A549 (cell line): Measurements from ENCODE around the gene REX1BD. TPM values are rescaled to one million over a fixed set of nuclear protein-coding genes. Genes with fewer than 3 reads are reported as not detected.

Experiments
- ATAC-seq, 2 experiments: fragments of 200-7000 bp in 1 of 2; fragments of >200 bp in 1 of 2; cut with Nextera tagmentation in 1 of 2; cut with Tn5 transposase in 1 of 2; 3 replicates each; pipeline versions ENCODE4 v1.8.0 to v1.9.1; 2018 to 2020; ENCODE audit warnings: mild to moderate bottlenecking in 1 of 2, moderate library complexity in 1 of 2
- CTCF ChIA-PET: fragments of 300-600 bp; sonication (Branson Sonifier 250); formaldehyde crosslinking; extraction: SDS; loops from one replicate; lab custom pipeline; 2021; ENCODE audit warnings: antibody characterized with exemption, inconsistent platforms; lab: Yijun Ruan, JAX
- POLR2A ChIA-PET: fragments of 350-600 bp; formaldehyde crosslinking; extraction: SDS; loops from one replicate; lab custom pipeline; 2021; ENCODE audit warnings: antibody characterized with exemption, inconsistent platforms; lab: Yijun Ruan, JAX
- DNase-seq, 2 experiments: peaks; one replicate each; pipeline versions ENCODE4 v3.0.0 to v3.0.0-alpha.2; 2011 to 2016; ENCODE audit warnings: low read depth in 1 of 2, low spot score in 1 of 2
- FAIRE-seq: peaks from 2 replicates; lab custom pipeline; 2011; peaks lifted over from hg19 to GRCh38; lab: Jason Lieb, UNC
- H3K27ac ChIP-seq, 2 experiments: fragments of >200 bp; sonication (Bioruptor Twin); formaldehyde crosslinking; 3 replicates each; pipeline ENCODE4 v1.5.1; 2016 to 2017
- H3K4me1 ChIP-seq: fragments of >200 bp; sonication (Bioruptor Twin); formaldehyde crosslinking; 3 replicates; pipeline ENCODE4 v1.6.1; 2016
- H3K4me2 ChIP-seq: fragments of >200 bp; sonication (Bioruptor Twin); formaldehyde crosslinking; 3 replicates; pipeline ENCODE4 v1.6.1; 2016
- H3K4me3 ChIP-seq: fragments of >200 bp; sonication (Bioruptor Twin); formaldehyde crosslinking; 3 replicates; pipeline ENCODE4 v1.5.1; 2016
- H3K9me3 ChIP-seq: fragments of >200 bp; sonication (Bioruptor Twin); formaldehyde crosslinking; 3 replicates; pipeline ENCODE4 v1.6.1; 2016
- CTCF ChIP-seq: fragments of >200 bp; sonication (Bioruptor Twin); formaldehyde crosslinking; IDR thresholded peaks from 3 replicates; pipeline ENCODE4 v1.5.1; 2016
- EHF ChIP-seq: fragments of 250-450 bp; sonication (Bioruptor Pico); IDR thresholded peaks from 2 replicates; pipeline ENCODE4 v1.5.0; 2020; ENCODE audit warnings: mild to moderate bottlenecking
- FOSB ChIP-seq: fragments of 250-450 bp; sonication (Bioruptor Pico); IDR thresholded peaks from 2 replicates; pipeline ENCODE4 v1.5.0; 2020; ENCODE audit warnings: mild to moderate bottlenecking, moderate library complexity
- FOSL2 ChIP-seq, 2 experiments: fragments of 450-650 bp in 1 of 2; fragments of >200 bp in 1 of 2; sonication (Bioruptor Twin) in 1 of 2; formaldehyde crosslinking; IDR thresholded peaks; 2 replicates each; pipeline versions ENCODE4 v1.5.0 to v1.6.1; 2016 to 2020; ENCODE audit warnings: mild to moderate bottlenecking in 1 of 2, moderate library complexity in 1 of 2
- JUNB ChIP-seq: fragments of >200 bp; sonication (Bioruptor Twin); formaldehyde crosslinking; IDR thresholded peaks from 2 replicates; pipeline ENCODE4 v1.6.1; 2016
- KDM5A ChIP-seq: fragments of 200-600 bp; sonication (generic); IDR thresholded peaks from 2 replicates; pipeline ENCODE4 v1.6.1; 2016; ENCODE audit warnings: antibody characterized with exemption, mild to moderate bottlenecking
- MAZ ChIP-seq: fragments of 150-350 bp; IDR thresholded peaks from 2 replicates; pipeline ENCODE4 v1.6.1; 2014; ENCODE audit warnings: antibody characterized with exemption, low read depth, low read length, borderline replicate concordance
- NFE2L2 ChIP-seq: fragments of 150-350 bp; conservative IDR thresholded peaks from 2 replicates; pipeline ENCODE4 v1.6.1; 2014; ENCODE audit warnings: low read length
- NPAS2 ChIP-seq: fragments of 250-450 bp; sonication (Bioruptor Pico); IDR thresholded peaks from 2 replicates; pipeline ENCODE4 v1.8.0; 2022; ENCODE audit warnings: mild to moderate bottlenecking, moderate library complexity, borderline replicate concordance
- POLR2A ChIP-seq: IDR thresholded peaks from 2 replicates; pipeline ENCODE4 v1.6.1; 2012; ENCODE audit warnings: mild to moderate bottlenecking, low read length
- POLR2AphosphoS2 ChIP-seq: conservative IDR thresholded peaks from 2 replicates; pipeline ENCODE4 v1.6.1; 2012; ENCODE audit warnings: low read length, improper control_type of control experiment, inconsistent platforms
- RCOR1 ChIP-seq: fragments of 150-350 bp; IDR thresholded peaks from 2 replicates; pipeline ENCODE4 v1.6.1; 2014; ENCODE audit warnings: antibody characterized with exemption, low read length, low read depth
- REST ChIP-seq: fragments of 200-600 bp; sonication (generic); IDR thresholded peaks from 2 replicates; pipeline ENCODE4 v1.6.1; 2016; ENCODE audit warnings: antibody characterized with exemption, mild to moderate bottlenecking, moderate library complexity
- RFX5 ChIP-seq: fragments of 450-650 bp; IDR thresholded peaks from 2 replicates; pipeline ENCODE4 v1.7.1; 2014; ENCODE audit warnings: antibody characterized with exemption, mild to moderate bottlenecking, moderate library complexity
- RNF2 ChIP-seq: fragments of 200-600 bp; sonication (generic); IDR thresholded peaks from 2 replicates; pipeline ENCODE4 v1.6.1; 2016; ENCODE audit warnings: low read depth, mild to moderate bottlenecking, antibody characterized with exemption, moderate library complexity, borderline replicate concordance
- SMC3 ChIP-seq: fragments of >200 bp; sonication (Bioruptor Twin); formaldehyde crosslinking; IDR thresholded peaks from 3 replicates; pipeline ENCODE4 v1.6.1; 2018; ENCODE audit warnings: inconsistent platforms
- SREBF2 ChIP-seq: fragments of 450-650 bp; IDR thresholded peaks from 2 replicates; pipeline ENCODE4 v1.6.1; 2014; ENCODE audit warnings: mild to moderate bottlenecking, moderate library complexity
- TP53 ChIP-seq: fragments of 250-450 bp; sonication (Bioruptor Pico); IDR thresholded peaks from 2 replicates; pipeline ENCODE4 v1.5.0; 2021; ENCODE audit warnings: mild to moderate bottlenecking, moderate library complexity
- WGBS: methylation state at CpG from one replicate; pipeline ENCODE4 v1.1.6; 2017; ENCODE audit errors: missing lambda C conversion rate; 5-methylcytosine and 5-hydroxymethylcytosine counted together
- polyA plus RNA-seq, 4 experiments: library from polyadenylated mRNA; depleted of rRNA in 3 of 4; stranded (reverse); fragments of >200 nt; fragmentation: RNase III in 1 of 4; extraction: RNeasy Plus Mini Kit Qiagen cat#74134 plus additional on column Dnase treatment in 1 of 4; gene quantifications; 2 replicates in 3 of 4; 3 replicates in 1 of 4; pipeline ENCODE4 v1.2.3, GENCODE V29; 2011 to 2017

Gene REX1BD
- polyA plus RNA-seq, 2 of the 4 experiments (the other 2 are of a cell fraction): 23.1 to 47.3 TPM

- no peak for TF ChIP-seq REST
These were observed 24.4 kb downstream of the REX1BD start, which contains the start of gene TMEM59L (continued) for GRCh38 chr19:18612772-18613588.

- TF ChIP-seq TP53 (CRISPR knock-in tag) (no peak), KDM5A (no peak), NPAS2 (no peak)
- Histone ChIP-seq H3K27ac (no peak overlapping the region), H3K4me1 (peaks cover 14% of the 10 kb centered on the region; the same call in 2 of the 3 replicates), H3K9me3 (no peaks in the 10 kb centered on the region), H3K4me2 (peak overlapping the region; percentile 90), H3K4me3 (no peak overlapping the region)
- WGBS: 73% methylated on average over 7 of the region's 23 CpGs
- CTCF ChIA-PET: interaction anchor here (1.2 kb wide), 2 partner anchors 17 to 63 kb away, joined by 3 to 4 read pairs; no protein-coding TSS in a partner anchor
- DNase-seq (no peak), ATAC-seq (no peak), FAIRE-seq (no peak)
- POLR2A ChIA-PET: no interaction called here
These were observed 25.1 kb downstream of the REX1BD start for GRCh38 chr19:18613589-18614234.

GRCh38 chr19:18616023-18616422 lies 27.4 kb downstream of the REX1BD start:
- ATAC-seq: no peak
- 60% methylated on average over 3 of the region's 3 CpGs for WGBS
- TF ChIP-seq POLR2AphosphoS2 (no peak), FOSB (CRISPR knock-in tag) (no peak), NPAS2 (no peak), NFE2L2 (no peak), POLR2A (no peak), RNF2 (no peak), EHF (CRISPR knock-in tag) (no peak), MAZ (no peak), TP53 (CRISPR knock-in tag) (no peak), FOSL2 (IDR thresholded peaks at IDR 0.05) (no peak), FOSL2 (CRISPR knock-in tag; IDR thresholded peaks at IDR 0.05) (no peak), SMC3 (no peak), SREBF2 (no peak), RFX5 (no peak), JUNB (no peak), RCOR1 (no peak), CTCF (no peak)
- TF ChIP-seq, all 56 proteins: peak for 0
- FAIRE-seq (no peak), DNase-seq (no peak)
- no peaks in the 10 kb centered on the region for H3K9me3 ChIP-seq
- peaks cover 11% of the 10 kb centered on the region; the same call in 2 of the 3 replicates for H3K4me1 ChIP-seq
- H3K4me3 ChIP-seq: no peak overlapping the region
- CTCF ChIA-PET: interaction anchor here (0.6 to 1.0 kb wide), 2 partner anchors 25 to 86 kb away, joined by 3 read pairs; no protein-coding TSS in a partner anchor
- no peak overlapping the region for H3K4me2 ChIP-seq
- POLR2A ChIA-PET: no interaction called here
- H3K27ac ChIP-seq: no peak overlapping the region
